Gastrocnemius medialis (tissue), 4 donors: ENCODE measurements around the gene ERVMER34-1. TPM values are rescaled to one million over a fixed set of nuclear protein-coding genes. Genes with fewer than 3 reads are reported as not detected.
A peak's percentile ranks its signal among the peaks of the same experiment; 100 is the strongest.

ENCODE experiments used
- ATAC-seq, 2 donors: fragments of 150-250 bp; one replicate each; pipeline ENCODE4 v1.9.1; 2016
- DNase-seq, 2 donors: peaks; one replicate each; pipeline ENCODE4 v3.0.0-alpha.2; 2019
- H3K27ac ChIP-seq, 4 donors: fragments of 200-600 bp; sonication (generic); 1 replicate in 1 of 4; 2 replicates in 3 of 4; pipeline ENCODE4 v1.5.1; 2016 to 2018; ENCODE audit warnings: mild to moderate bottlenecking in 2 of 4, moderate library complexity in 1 of 4
- H3K27me3 ChIP-seq, 3 donors: fragments of 200-600 bp; sonication (generic) in 2 of 3; 1 replicate in 1 of 3; 2 replicates in 2 of 3; pipeline versions ENCODE4 v1.5.1 to v1.6.0; 2016 to 2019; ENCODE audit warnings: mild to moderate bottlenecking in 1 of 3, moderate library complexity in 1 of 3
- H3K36me3 ChIP-seq, 2 donors: fragments of 200-600 bp; sonication (generic) in 1 of 2; one replicate each; pipeline ENCODE4 v1.5.1; 2017 to 2018
- H3K4me1 ChIP-seq, 2 donors: fragments of 200-600 bp; sonication (generic) in 1 of 2; one replicate each; pipeline ENCODE4 v1.5.1; 2016 to 2017; ENCODE audit warnings: mild to moderate bottlenecking in 2 of 2
- H3K4me3 ChIP-seq, 4 donors: fragments of 200-600 bp; sonication (generic) in 3 of 4; 1 replicate in 1 of 4; 2 replicates in 3 of 4; pipeline ENCODE4 v1.5.1; 2016 to 2019; ENCODE audit warnings: mild to moderate bottlenecking in 2 of 4
- H3K9me3 ChIP-seq, 3 donors: fragments of 200-600 bp; sonication (generic) in 2 of 3; 1 replicate in 1 of 3; 2 replicates in 2 of 3; pipeline ENCODE4 v1.5.1; 2016 to 2019
- CTCF ChIP-seq, 5 experiments: fragments of 450-650 bp in 3 of 5; fragments of 200-600 bp in 2 of 5; sonication (generic) in 2 of 5; IDR thresholded peaks in 4 of 5; conservative IDR thresholded peaks in 1 of 5; 1 replicate in 4 of 5; 2 replicates in 1 of 5; pipeline ENCODE4 v1.5.1; 2016 to 2019; ENCODE audit warnings: antibody characterized with exemption in 5 of 5, mild to moderate bottlenecking in 3 of 5, moderate library complexity in 3 of 5
- POLR2A ChIP-seq, 2 donors: fragments of 450-650 bp; IDR thresholded peaks; one replicate each; pipeline ENCODE4 v1.6.1; 2017; ENCODE audit warnings: antibody characterized with exemption in 2 of 2, mild to moderate bottlenecking in 2 of 2, moderate library complexity in 2 of 2
- in situ Hi-C, 4 donors: fragments of 200-750 bp; cut with MboI; loops; one replicate each; pipeline versions ENCODE4 v1.15.0 to v1.8.0; 2017; ENCODE audit warnings: low sequenced_read_pairs in 4 of 4
- intact Hi-C: fragments of 100-400 bp; cut with DNase I; formaldehyde crosslinking; loops from one replicate; pipeline ENCODE4 v1.15.1; 2023; ENCODE audit warnings: low total_unique reads
- total RNA-seq, 4 donors: library from RNA; depleted of rRNA; stranded (reverse); fragments of >200 nt; gene quantifications; one replicate each; pipeline versions ENCODE4 v1.1.0 to v1.2.3, GENCODE V29; 2016

Gene ERVMER34-1
- total RNA-seq, 4 donors from 2014 or later = not detected

- TF ChIP-seq CTCF (IDR thresholded peaks at IDR 0.05 in 4 of 5, conservative IDR thresholded peaks at IDR 0.05 in 1 of 5) (no peak), POLR2A (IDR thresholded peaks at IDR 0.05) (no peak)
- H3K9me3 ChIP-seq = no peaks in the 10 kb centered on the region
- DNase-seq (no peak), ATAC-seq (no peak)
- H3K4me1 ChIP-seq = peaks cover 18 to 21% of the 10 kb centered on the region in 2 donors
- H3K4me3 ChIP-seq = no peak overlapping the region
- H3K27me3 ChIP-seq = no peaks in the 10 kb centered on the region
- peaks cover 0 to 27% of the 10 kb centered on the region in 2 donors for H3K36me3 ChIP-seq
- intact Hi-C loops (loop anchor here (5.0 to 10.0 kb wide), 3 partner anchors 151 to 654 kb away; partner anchors contain the start of genes RASL11B and SCFD2), in situ Hi-C loops (loop anchor here in 3 of 4 donors (10.0 to 25.0 kb wide), 4 partner anchors 46 to 674 kb away; partner anchors contain the start of genes SGCB (in 1 of the 3) and USP46 (in 1 of the 3))
- H3K27ac ChIP-seq = peak overlapping the region in 1 of 4 donors; percentile 96
Observed at GRCh38 chr4:52711272-52711671, 40.0 kb downstream of the ERVMER34-1 start.

- Histone ChIP-seq H3K9me3 (no peaks in the 10 kb centered on the region), H3K4me1 (peaks cover 12 to 14% of the 10 kb centered on the region in 2 donors), H3K36me3 (peaks cover 0 to 7% of the 10 kb centered on the region in 2 donors), H3K27me3 (no peaks in the 10 kb centered on the region), H3K4me3 (no peak overlapping the region), H3K27ac (no peak overlapping the region)
- ATAC-seq (no peak), DNase-seq (no peak)
- in situ Hi-C loops = loop anchor here in 2 of 4 donors (25.0 kb wide), 2 partner anchors 278 to 672 kb away; partner anchors contain the start of gene SGCB (in 1 of the 2)
- intact Hi-C loops = no loop called here
- TF ChIP-seq POLR2A (IDR thresholded peaks at IDR 0.05) (no peak), CTCF (IDR thresholded peaks at IDR 0.05 in 4 of 5, conservative IDR thresholded peaks at IDR 0.05 in 1 of 5) (no peak)
Observed at GRCh38 chr4:52709155-52709554, 42.1 kb downstream of the ERVMER34-1 start.

- no peak overlapping the region for H3K27ac ChIP-seq
- TF ChIP-seq POLR2A (IDR thresholded peaks at IDR 0.05) = no peak
- TF ChIP-seq CTCF (IDR thresholded peaks at IDR 0.05 in 4 of 5, conservative IDR thresholded peaks at IDR 0.05 in 1 of 5) = no peak
- intact Hi-C loops = no loop called here
- H3K4me1 ChIP-seq = no peaks in the 10 kb centered on the region
- no peaks in the 10 kb centered on the region for H3K9me3 ChIP-seq
- in situ Hi-C loops = loop anchor here in 2 of 4 donors (25.0 kb wide), 2 partner anchors 283 to 667 kb away; partner anchors contain the start of gene SGCB (in 1 of the 2)
- no peaks in the 10 kb centered on the region for H3K36me3 ChIP-seq
- no peak for DNase-seq
- no peak overlapping the region for H3K4me3 ChIP-seq
- no peaks in the 10 kb centered on the region for H3K27me3 ChIP-seq
- no peak for ATAC-seq
Observed at GRCh38 chr4:52704661-52705060, 46.6 kb downstream of the ERVMER34-1 start.

- no peak for DNase-seq
- Histone ChIP-seq H3K36me3 (no peaks in the 10 kb centered on the region), H3K4me1 (no peaks in the 10 kb centered on the region), H3K4me3 (no peak overlapping the region), H3K27ac (no peak overlapping the region), H3K9me3 (no peaks in the 10 kb centered on the region), H3K27me3 (no peaks in the 10 kb centered on the region)
- in situ Hi-C loops (loop anchor here in 2 of 4 donors (25.0 kb wide), 2 partner anchors 283 to 667 kb away; partner anchors contain the start of gene SGCB (in 1 of the 2)), intact Hi-C loops (no loop called here)
- no peak for TF ChIP-seq CTCF (IDR thresholded peaks at IDR 0.05 in 4 of 5, conservative IDR thresholded peaks at IDR 0.05 in 1 of 5)
- no peak for TF ChIP-seq POLR2A (IDR thresholded peaks at IDR 0.05)
- ATAC-seq = no peak
Observed at GRCh38 chr4:52704133-52704532, 47.1 kb downstream of the ERVMER34-1 start.
